HepG2 (cell line): ENCODE measurements around the gene PCNA. TPM values are rescaled to one million over a fixed set of nuclear protein-coding genes. Genes with fewer than 3 reads are reported as not detected.

ENCODE experiments used
- DNMT1 ChIP-seq: sonication (generic); formaldehyde crosslinking; IDR thresholded peaks from 2 replicates; pipeline ENCODE4 v1.5.1; 2020; ENCODE audit warnings: mild to moderate bottlenecking, missing genetic modification reagents
- ELF1 ChIP-seq: sonication (generic); formaldehyde crosslinking; IDR thresholded peaks from 2 replicates; pipeline ENCODE4 v1.4.0; 2020; ENCODE audit warnings: missing genetic modification reagents
- HNF4A ChIP-seq: sonication (generic); formaldehyde crosslinking; IDR thresholded peaks from 2 replicates; pipeline ENCODE4 v1.4.0; 2020; ENCODE audit warnings: missing genetic modification reagents
- HNRNPUL1 ChIP-seq: fragments of 200-400 bp; formaldehyde crosslinking; IDR thresholded peaks from 2 replicates; pipeline ENCODE4 v1.6.1; 2017; ENCODE audit warnings: low read depth, mild to moderate bottlenecking, low read length, moderate library complexity
- PITX1 ChIP-seq: sonication (generic); formaldehyde crosslinking; IDR thresholded peaks from 2 replicates; pipeline ENCODE4 v1.5.1; 2020; ENCODE audit warnings: mild to moderate bottlenecking, missing genetic modification reagents
- POLR2AphosphoS2 ChIP-seq: IDR thresholded peaks from 2 replicates; pipeline ENCODE4 v1.6.1; 2011; ENCODE audit warnings: low read depth, low read length, improper control_type of control experiment
- SIX4 ChIP-seq: sonication (generic); formaldehyde crosslinking; IDR thresholded peaks from 2 replicates; pipeline ENCODE4 v1.4.0; 2020; ENCODE audit warnings: missing genetic modification reagents
- TAF1 ChIP-seq: sonication (generic); formaldehyde crosslinking; IDR thresholded peaks from 2 replicates; pipeline ENCODE4 v1.4.0; 2020; ENCODE audit warnings: missing genetic modification reagents
- ZFP82 ChIP-seq: sonication (generic); formaldehyde crosslinking; IDR thresholded peaks from 2 replicates; pipeline ENCODE4 v1.5.1; 2020; ENCODE audit warnings: mild to moderate bottlenecking, missing genetic modification reagents, borderline replicate concordance
- ZNF274 ChIP-seq: sonication (generic); formaldehyde crosslinking; IDR thresholded peaks from 2 replicates; pipeline ENCODE4 v1.5.1; 2020; ENCODE audit warnings: mild to moderate bottlenecking, missing genetic modification reagents
- ZNF564 ChIP-seq: sonication (generic); formaldehyde crosslinking; IDR thresholded peaks from 2 replicates; pipeline ENCODE4 v1.8.1; 2023; ENCODE audit warnings: mild to moderate bottlenecking, missing genetic modification reagents
- ZSCAN30 ChIP-seq: sonication (generic); formaldehyde crosslinking; IDR thresholded peaks from 2 replicates; pipeline ENCODE4 v1.5.0; 2020; ENCODE audit warnings: mild to moderate bottlenecking, missing genetic modification reagents
- polyA plus RNA-seq, 8 experiments: library from polyadenylated mRNA; depleted of rRNA in 3 of 8; stranded (reverse) in 7 of 8; unstranded in 1 of 8; fragments of >200 nt; fragmentation: Illumina TruSeq in 4 of 8; extraction: Trizol in 4 of 8; gene quantifications; 2 replicates each; pipeline versions ENCODE4 v1.2.1 to v1.2.3, GENCODE V29; 2011 to 2016; ENCODE audit warnings: low read depth in 4 of 8, missing spikeins in 1 of 8, mixed read lengths in 1 of 8; ENCODE audit not compliant: insufficient read depth in 1 of 8
- total RNA-seq, 5 experiments: library from RNA; depleted of rRNA; stranded (reverse); fragments of >200 nt; fragmentation: Illumina TruSeq; extraction: Trizol; gene quantifications; 2 replicates each; pipeline ENCODE4 v1.2.3, GENCODE V29; 2016; ENCODE audit warnings: low read depth in 1 of 5
- TF ChIP-seq, protein P1 (sequence below): IDR thresholded peaks from 2 replicates; pipeline ENCODE4 v1.6.1; 2018; ENCODE audit warnings: missing genetic modification reagents
- TF ChIP-seq, protein P2 (sequence below): sonication (generic); formaldehyde crosslinking; IDR thresholded peaks from 2 replicates; pipeline ENCODE4 v1.4.0; 2020; ENCODE audit warnings: low read depth, missing genetic modification reagents
- TF ChIP-seq, protein P3 (sequence below): sonication (generic); formaldehyde crosslinking; IDR thresholded peaks from 2 replicates; pipeline ENCODE4 v1.9.0; 2021; ENCODE audit warnings: mild to moderate bottlenecking, missing genetic modification reagents
- TF ChIP-seq, protein P4 (sequence below): sonication (generic); formaldehyde crosslinking; IDR thresholded peaks from 2 replicates; pipeline ENCODE4 v1.4.0; 2020; ENCODE audit warnings: missing genetic modification reagents, borderline replicate concordance

PCNA gene
- total and polyA plus RNA-seq, 2 of the 13 experiments (the other 11 are each of a cell fraction or from before 2014, with no cell fraction given): 229 to 655 TPM

DNA sequence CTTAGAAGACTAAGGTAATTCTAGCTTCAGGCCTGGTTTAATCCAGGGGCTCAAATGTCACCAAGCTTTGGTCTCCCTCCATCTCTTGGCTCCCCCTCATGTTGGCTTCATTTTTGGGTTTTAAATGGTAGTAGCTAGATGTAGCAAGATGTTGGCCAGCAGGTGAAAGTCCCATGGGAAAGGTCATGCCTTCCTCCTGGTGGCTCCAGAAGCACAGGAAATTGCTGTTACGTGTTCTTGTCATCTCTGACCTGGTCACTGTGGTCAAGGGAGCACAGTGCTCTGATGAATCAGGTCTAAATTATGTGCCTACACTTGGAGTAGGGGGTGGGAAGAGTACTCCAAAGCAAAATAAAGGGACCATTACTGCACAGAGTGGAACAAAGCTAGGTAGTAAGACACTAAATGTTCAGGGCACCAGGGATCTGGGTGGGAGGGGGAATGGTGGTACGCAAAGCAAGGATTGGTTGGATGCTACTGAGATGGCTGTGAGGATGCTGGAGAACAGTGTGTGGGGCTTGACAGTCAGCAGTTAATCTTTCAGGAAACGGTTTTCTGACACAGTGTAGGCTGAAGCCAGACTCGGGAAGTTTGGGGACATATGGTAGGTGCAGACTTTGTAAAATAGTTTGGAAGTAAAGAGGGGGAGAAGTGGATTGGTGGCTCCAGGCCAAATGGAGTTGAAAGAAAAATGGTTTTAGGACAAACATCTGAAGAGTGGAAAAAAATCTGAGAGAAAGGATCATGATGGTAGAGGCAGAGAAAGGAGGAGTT lies 37.1 kb upstream of the PCNA start (continued):
- TF ChIP-seq, protein P1, sequence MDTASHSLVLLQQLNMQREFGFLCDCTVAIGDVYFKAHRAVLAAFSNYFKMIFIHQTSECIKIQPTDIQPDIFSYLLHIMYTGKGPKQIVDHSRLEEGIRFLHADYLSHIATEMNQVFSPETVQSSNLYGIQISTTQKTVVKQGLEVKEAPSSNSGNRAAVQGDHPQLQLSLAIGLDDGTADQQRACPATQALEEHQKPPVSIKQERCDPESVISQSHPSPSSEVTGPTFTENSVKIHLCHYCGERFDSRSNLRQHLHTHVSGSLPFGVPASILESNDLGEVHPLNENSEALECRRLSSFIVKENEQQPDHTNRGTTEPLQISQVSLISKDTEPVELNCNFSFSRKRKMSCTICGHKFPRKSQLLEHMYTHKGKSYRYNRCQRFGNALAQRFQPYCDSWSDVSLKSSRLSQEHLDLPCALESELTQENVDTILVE (CRISPR knock-in tag): no peak
- TF ChIP-seq HNF4A (CRISPR knock-in tag) (peak; percentile 72), POLR2AphosphoS2 (no peak), SIX4 (CRISPR knock-in tag) (no peak), ZFP82 (no peak), ZNF564 (CRISPR knock-in tag) (no peak), ZNF274 (CRISPR knock-in tag) (no peak), DNMT1 (CRISPR knock-in tag) (no peak), TAF1 (CRISPR knock-in tag) (no peak), ELF1 (CRISPR knock-in tag) (no peak), HNRNPUL1 (no peak), PITX1 (CRISPR knock-in tag) (no peak), ZSCAN30 (no peak)
- TF ChIP-seq, protein P2, sequence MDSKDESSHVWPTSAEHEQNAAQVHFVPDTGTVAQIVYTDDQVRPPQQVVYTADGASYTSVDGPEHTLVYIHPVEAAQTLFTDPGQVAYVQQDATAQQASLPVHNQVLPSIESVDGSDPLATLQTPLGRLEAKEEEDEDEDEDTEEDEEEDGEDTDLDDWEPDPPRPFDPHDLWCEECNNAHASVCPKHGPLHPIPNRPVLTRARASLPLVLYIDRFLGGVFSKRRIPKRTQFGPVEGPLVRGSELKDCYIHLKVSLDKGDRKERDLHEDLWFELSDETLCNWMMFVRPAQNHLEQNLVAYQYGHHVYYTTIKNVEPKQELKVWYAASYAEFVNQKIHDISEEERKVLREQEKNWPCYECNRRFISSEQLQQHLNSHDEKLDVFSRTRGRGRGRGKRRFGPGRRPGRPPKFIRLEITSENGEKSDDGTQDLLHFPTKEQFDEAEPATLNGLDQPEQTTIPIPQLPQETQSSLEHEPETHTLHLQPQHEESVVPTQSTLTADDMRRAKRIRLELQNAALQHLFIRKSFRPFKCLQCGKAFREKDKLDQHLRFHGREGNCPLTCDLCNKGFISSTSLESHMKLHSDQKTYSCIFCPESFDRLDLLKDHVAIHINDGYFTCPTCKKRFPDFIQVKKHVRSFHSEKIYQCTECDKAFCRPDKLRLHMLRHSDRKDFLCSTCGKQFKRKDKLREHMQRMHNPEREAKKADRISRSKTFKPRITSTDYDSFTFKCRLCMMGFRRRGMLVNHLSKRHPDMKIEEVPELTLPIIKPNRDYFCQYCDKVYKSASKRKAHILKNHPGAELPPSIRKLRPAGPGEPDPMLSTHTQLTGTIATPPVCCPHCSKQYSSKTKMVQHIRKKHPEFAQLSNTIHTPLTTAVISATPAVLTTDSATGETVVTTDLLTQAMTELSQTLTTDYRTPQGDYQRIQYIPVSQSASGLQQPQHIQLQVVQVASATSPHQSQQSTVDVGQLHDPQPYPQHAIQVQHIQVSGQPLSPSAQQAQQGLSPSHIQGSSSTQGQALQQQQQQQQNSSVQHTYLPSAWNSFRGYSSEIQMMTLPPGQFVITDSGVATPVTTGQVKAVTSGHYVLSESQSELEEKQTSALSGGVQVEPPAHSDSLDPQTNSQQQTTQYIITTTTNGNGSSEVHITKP (CRISPR knock-in tag): no peak
- TF ChIP-seq, protein P3, sequence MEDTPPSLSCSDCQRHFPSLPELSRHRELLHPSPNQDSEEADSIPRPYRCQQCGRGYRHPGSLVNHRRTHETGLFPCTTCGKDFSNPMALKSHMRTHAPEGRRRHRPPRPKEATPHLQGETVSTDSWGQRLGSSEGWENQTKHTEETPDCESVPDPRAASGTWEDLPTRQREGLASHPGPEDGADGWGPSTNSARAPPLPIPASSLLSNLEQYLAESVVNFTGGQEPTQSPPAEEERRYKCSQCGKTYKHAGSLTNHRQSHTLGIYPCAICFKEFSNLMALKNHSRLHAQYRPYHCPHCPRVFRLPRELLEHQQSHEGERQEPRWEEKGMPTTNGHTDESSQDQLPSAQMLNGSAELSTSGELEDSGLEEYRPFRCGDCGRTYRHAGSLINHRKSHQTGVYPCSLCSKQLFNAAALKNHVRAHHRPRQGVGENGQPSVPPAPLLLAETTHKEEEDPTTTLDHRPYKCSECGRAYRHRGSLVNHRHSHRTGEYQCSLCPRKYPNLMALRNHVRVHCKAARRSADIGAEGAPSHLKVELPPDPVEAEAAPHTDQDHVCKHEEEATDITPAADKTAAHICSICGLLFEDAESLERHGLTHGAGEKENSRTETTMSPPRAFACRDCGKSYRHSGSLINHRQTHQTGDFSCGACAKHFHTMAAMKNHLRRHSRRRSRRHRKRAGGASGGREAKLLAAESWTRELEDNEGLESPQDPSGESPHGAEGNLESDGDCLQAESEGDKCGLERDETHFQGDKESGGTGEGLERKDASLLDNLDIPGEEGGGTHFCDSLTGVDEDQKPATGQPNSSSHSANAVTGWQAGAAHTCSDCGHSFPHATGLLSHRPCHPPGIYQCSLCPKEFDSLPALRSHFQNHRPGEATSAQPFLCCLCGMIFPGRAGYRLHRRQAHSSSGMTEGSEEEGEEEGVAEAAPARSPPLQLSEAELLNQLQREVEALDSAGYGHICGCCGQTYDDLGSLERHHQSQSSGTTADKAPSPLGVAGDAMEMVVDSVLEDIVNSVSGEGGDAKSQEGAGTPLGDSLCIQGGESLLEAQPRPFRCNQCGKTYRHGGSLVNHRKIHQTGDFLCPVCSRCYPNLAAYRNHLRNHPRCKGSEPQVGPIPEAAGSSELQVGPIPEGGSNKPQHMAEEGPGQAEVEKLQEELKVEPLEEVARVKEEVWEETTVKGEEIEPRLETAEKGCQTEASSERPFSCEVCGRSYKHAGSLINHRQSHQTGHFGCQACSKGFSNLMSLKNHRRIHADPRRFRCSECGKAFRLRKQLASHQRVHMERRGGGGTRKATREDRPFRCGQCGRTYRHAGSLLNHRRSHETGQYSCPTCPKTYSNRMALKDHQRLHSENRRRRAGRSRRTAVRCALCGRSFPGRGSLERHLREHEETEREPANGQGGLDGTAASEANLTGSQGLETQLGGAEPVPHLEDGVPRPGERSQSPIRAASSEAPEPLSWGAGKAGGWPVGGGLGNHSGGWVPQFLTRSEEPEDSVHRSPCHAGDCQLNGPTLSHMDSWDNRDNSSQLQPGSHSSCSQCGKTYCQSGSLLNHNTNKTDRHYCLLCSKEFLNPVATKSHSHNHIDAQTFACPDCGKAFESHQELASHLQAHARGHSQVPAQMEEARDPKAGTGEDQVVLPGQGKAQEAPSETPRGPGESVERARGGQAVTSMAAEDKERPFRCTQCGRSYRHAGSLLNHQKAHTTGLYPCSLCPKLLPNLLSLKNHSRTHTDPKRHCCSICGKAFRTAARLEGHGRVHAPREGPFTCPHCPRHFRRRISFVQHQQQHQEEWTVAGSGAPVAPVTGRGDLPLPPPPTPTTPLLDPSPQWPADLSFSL: no peak
- TF ChIP-seq, protein P4, sequence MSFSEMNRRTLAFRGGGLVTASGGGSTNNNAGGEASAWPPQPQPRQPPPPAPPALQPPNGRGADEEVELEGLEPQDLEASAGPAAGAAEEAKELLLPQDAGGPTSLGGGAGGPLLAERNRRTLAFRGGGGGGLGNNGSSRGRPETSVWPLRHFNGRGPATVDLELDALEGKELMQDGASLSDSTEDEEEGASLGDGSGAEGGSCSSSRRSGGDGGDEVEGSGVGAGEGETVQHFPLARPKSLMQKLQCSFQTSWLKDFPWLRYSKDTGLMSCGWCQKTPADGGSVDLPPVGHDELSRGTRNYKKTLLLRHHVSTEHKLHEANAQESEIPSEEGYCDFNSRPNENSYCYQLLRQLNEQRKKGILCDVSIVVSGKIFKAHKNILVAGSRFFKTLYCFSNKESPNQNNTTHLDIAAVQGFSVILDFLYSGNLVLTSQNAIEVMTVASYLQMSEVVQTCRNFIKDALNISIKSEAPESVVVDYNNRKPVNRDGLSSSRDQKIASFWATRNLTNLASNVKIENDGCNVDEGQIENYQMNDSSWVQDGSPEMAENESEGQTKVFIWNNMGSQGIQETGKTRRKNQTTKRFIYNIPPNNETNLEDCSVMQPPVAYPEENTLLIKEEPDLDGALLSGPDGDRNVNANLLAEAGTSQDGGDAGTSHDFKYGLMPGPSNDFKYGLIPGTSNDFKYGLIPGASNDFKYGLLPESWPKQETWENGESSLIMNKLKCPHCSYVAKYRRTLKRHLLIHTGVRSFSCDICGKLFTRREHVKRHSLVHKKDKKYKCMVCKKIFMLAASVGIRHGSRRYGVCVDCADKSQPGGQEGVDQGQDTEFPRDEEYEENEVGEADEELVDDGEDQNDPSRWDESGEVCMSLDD (CRISPR knock-in tag): no peak
